SJCRH30 (cell line): ENCODE measurements around the gene EDEM1. TPM values are rescaled to one million over a fixed set of nuclear protein-coding genes. Genes with fewer than 3 reads are reported as not detected.

Experiments used
- DNase-seq, 2 experiments: peaks; one replicate each; pipeline ENCODE4 v3.0.0-alpha.2; 2015 to 2020
- H3K27ac ChIP-seq: fragments of 250-450 bp; sonication (Bioruptor Pico); 2 replicates; pipeline ENCODE4 v1.5.1; 2020; ENCODE audit warnings: mild to moderate bottlenecking, moderate library complexity
- H3K27me3 ChIP-seq: fragments of 250-450 bp; sonication (Bioruptor Pico); 2 replicates; pipeline ENCODE4 v1.5.1; 2020; ENCODE audit warnings: mild to moderate bottlenecking, moderate library complexity
- H3K36me3 ChIP-seq: fragments of 250-450 bp; sonication (Bioruptor Pico); 2 replicates; pipeline ENCODE4 v1.5.1; 2020; ENCODE audit warnings: mild to moderate bottlenecking, moderate library complexity
- H3K4me1 ChIP-seq: fragments of 250-450 bp; sonication (Bioruptor Pico); 2 replicates; pipeline ENCODE4 v1.5.1; 2020; ENCODE audit warnings: mild to moderate bottlenecking, moderate library complexity
- H3K4me3 ChIP-seq: fragments of 250-450 bp; sonication (Bioruptor Pico); 2 replicates; pipeline ENCODE4 v1.5.1; 2020; ENCODE audit warnings: mild to moderate bottlenecking, moderate library complexity
- H3K9me3 ChIP-seq: fragments of 250-450 bp; sonication (Bioruptor Pico); replicated peaks from 2 replicates; pipeline ENCODE4 v1.5.1; 2020; ENCODE audit warnings: mild to moderate bottlenecking, moderate library complexity
- total RNA-seq: library from RNA; depleted of rRNA; stranded (reverse); fragments of >200 nt; shearing (Covaris generic); gene quantifications from 2 replicates; pipeline ENCODE4 v1.2.3, GENCODE V29; 2014

Gene EDEM1
- total RNA-seq, 1 experiment from 2014 or later: 22.2 TPM

- no peaks in the 10 kb centered on the region; the same call in 1 of the 2 replicates for H3K4me1 ChIP-seq
- no peaks in the 10 kb centered on the region for H3K27me3 ChIP-seq
- no peak overlapping the region for H3K4me3 ChIP-seq
- H3K36me3 ChIP-seq: peaks cover 25% of the 10 kb centered on the region
- no peak for DNase-seq
- no peak overlapping the region for H3K27ac ChIP-seq
- H3K9me3 ChIP-seq: no peaks in the 10 kb centered on the region
Observed at GRCh38 chr3:5198986-5199731, 11.7 kb downstream of the EDEM1 start.

GRCh38 chr3:5201536-5201935, 14.0 kb downstream of the EDEM1 start:
- DNase-seq: no peak
- H3K36me3 ChIP-seq: peaks cover 34% of the 10 kb centered on the region
- H3K4me1 ChIP-seq: no peaks in the 10 kb centered on the region
- no peak overlapping the region for H3K27ac ChIP-seq
- no peaks in the 10 kb centered on the region for H3K27me3 ChIP-seq
- H3K9me3 ChIP-seq: no peaks in the 10 kb centered on the region
- no peak overlapping the region for H3K4me3 ChIP-seq

- Histone ChIP-seq H3K4me3 (no peak overlapping the region), H3K27ac (no peak overlapping the region), H3K36me3 (peaks cover 37% of the 10 kb centered on the region), H3K27me3 (no peaks in the 10 kb centered on the region), H3K9me3 (no peaks in the 10 kb centered on the region), H3K4me1 (no peaks in the 10 kb centered on the region)
- no peak for DNase-seq
Observed at GRCh38 chr3:5202222-5202621, 14.7 kb downstream of the EDEM1 start.

- DNase-seq: no peak
- no peaks in the 10 kb centered on the region for H3K9me3 ChIP-seq
- peaks cover 51% of the 10 kb centered on the region for H3K36me3 ChIP-seq
- no peaks in the 10 kb centered on the region for H3K27me3 ChIP-seq
- H3K27ac ChIP-seq: no peak overlapping the region
- H3K4me1 ChIP-seq: no peaks in the 10 kb centered on the region
- H3K4me3 ChIP-seq: no peak overlapping the region
Observed at GRCh38 chr3:5205165-5205941, 17.8 kb downstream of the EDEM1 start.

GRCh38 chr3:5210926-5211325, 23.4 kb downstream of the EDEM1 start:
- Histone ChIP-seq H3K36me3 (peaks cover 58% of the 10 kb centered on the region; the same call in 1 of the 2 replicates), H3K9me3 (no peaks in the 10 kb centered on the region), H3K27me3 (no peaks in the 10 kb centered on the region), H3K4me3 (no peak overlapping the region), H3K27ac (no peak overlapping the region), H3K4me1 (no peaks in the 10 kb centered on the region)
- DNase-seq: no peak

DNA sequence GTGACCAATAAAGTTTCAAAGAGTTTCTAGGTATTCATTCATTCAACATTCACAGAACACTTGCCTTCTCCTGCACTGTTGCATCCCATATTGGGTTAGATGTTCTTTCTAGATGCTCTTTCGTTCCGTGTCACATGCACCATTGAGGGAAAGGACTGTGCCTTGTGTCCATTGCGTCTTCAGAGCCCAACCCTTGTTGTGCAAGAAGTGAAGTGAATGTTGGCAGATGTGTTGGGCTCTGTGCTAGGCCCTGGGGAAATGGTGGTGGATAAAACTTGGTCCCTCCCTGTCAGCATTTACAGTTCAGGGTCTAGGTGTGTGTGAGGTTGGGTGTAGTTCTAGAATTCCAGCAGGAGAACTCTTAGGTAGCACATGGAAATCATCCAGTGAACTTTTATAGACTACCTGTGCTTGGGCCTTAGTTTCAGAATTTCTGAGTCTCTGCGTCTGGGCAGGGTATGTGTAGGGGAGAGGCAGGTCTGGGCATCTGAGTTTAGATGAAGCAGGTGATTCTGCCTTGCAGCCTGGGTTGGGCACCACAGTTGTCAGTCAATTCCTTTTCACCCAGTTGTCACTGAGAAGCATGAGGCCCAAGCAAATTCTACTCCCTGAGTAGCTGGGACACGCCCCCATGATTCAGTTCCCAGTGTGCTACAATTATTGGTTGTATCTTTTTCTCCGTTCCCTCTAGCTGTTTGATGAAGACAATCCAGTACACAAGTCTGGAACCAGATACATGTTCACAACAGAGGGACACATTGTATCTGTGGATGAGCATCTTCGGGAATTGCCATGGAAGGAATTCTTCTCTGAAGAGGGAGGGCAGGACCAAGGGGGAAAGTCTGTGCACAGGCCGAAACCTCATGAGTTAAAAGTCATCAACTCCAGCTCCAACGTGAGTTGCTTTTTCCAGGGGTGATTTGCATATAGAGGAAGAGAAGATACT, 25.4 kb downstream of the EDEM1 start:
- no peak for DNase-seq
- no peaks in the 10 kb centered on the region for H3K4me1 ChIP-seq
- H3K9me3 ChIP-seq: no peaks in the 10 kb centered on the region
- H3K27me3 ChIP-seq: no peaks in the 10 kb centered on the region
- H3K4me3 ChIP-seq: no peak overlapping the region
- no peak overlapping the region for H3K27ac ChIP-seq
- peaks cover 53% of the 10 kb centered on the region; the same call in 1 of the 2 replicates for H3K36me3 ChIP-seq

GRCh38 chr3:5213574-5213966, 26.1 kb downstream of the EDEM1 start:
- no peak overlapping the region for H3K27ac ChIP-seq
- H3K4me3 ChIP-seq: no peak overlapping the region
- no peaks in the 10 kb centered on the region for H3K27me3 ChIP-seq
- H3K36me3 ChIP-seq: peaks cover 49% of the 10 kb centered on the region; the same call in 1 of the 2 replicates
- H3K4me1 ChIP-seq: no peaks in the 10 kb centered on the region
- DNase-seq: no peak
- no peaks in the 10 kb centered on the region for H3K9me3 ChIP-seq

- H3K27ac ChIP-seq: no peak overlapping the region
- H3K27me3 ChIP-seq: no peaks in the 10 kb centered on the region
- DNase-seq: no peak
- H3K9me3 ChIP-seq: no peaks in the 10 kb centered on the region
- no peaks in the 10 kb centered on the region for H3K4me1 ChIP-seq
- no peak overlapping the region for H3K4me3 ChIP-seq
- peaks cover 43% of the 10 kb centered on the region; the same call in 1 of the 2 replicates for H3K36me3 ChIP-seq
Observed at GRCh38 chr3:5214352-5214751, 26.8 kb downstream of the EDEM1 start.

DNA sequence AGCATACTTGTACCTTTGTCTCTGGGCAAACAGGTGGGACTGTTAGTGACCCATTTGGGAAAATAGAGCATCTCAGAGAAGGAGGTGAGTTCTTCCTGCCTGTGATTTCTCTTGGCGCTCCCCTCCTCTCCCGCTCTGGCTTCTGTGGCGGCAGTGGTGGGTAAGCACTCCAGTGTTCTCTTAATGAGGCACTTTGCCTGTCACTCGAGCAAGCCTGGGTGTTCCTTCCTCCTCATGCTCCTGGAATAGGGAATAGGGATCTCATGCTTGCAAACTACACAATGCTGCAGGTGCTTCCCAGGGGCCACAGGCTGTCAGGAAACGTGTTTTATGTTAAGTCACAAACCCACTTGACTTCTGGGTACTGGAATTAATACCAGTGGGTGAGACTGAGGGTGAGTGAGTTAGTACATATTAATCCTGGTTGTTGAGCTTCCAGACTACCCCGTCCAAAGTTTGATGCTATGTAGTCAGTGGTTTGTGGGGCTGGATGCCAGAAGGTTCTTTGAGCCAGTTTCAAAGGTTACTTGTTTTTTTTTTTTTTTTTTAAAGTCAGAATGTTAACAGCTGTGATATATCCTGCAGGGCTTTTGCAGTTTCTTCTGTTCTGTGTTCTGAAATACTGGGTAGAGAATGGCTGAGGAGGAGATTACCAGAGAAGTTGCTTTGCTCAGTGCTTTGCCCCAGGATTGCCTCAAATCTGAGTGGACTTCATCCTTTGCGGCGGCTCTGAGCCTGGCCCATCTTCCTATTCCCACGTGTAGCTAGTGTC, 30.5 kb downstream of the EDEM1 start:
- Histone ChIP-seq H3K9me3 (no peaks in the 10 kb centered on the region), H3K4me3 (no peak overlapping the region), H3K27me3 (no peaks in the 10 kb centered on the region), H3K4me1 (no peaks in the 10 kb centered on the region), H3K36me3 (peaks cover 17% of the 10 kb centered on the region; the same call in 1 of the 2 replicates), H3K27ac (no peak overlapping the region)
- DNase-seq: no peak

- no peaks in the 10 kb centered on the region for H3K27me3 ChIP-seq
- no peak overlapping the region for H3K27ac ChIP-seq
- H3K9me3 ChIP-seq: no peaks in the 10 kb centered on the region
- H3K4me1 ChIP-seq: no peaks in the 10 kb centered on the region
- H3K4me3 ChIP-seq: no peak overlapping the region
- DNase-seq: no peak
- H3K36me3 ChIP-seq: peaks cover 14% of the 10 kb centered on the region; the same call in 1 of the 2 replicates
Observed at GRCh38 chr3:5218815-5219214, 31.3 kb downstream of the EDEM1 start.

DNA sequence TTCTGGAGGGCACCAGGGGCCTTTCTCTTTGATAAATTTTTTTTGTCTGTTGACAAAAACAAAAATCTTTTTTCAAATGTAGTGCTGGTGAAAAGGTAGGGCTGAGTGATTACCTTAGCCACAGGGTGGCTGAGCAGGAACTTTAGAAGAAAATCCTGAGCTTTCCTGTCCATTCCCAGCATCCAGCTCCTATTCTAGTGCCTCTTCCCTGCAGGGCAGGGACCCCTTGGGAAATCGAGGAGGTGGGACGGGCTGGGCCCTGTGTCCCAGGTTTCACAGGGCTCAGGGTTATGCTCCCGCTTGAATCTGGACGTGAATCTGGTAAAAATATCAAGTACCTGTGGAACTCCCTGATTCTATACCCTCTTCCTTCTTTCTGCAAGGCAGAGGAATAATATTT, 31.7 kb downstream of the EDEM1 start:
- DNase-seq: no peak
- Histone ChIP-seq H3K27ac (no peak overlapping the region), H3K4me1 (no peaks in the 10 kb centered on the region), H3K4me3 (no peak overlapping the region), H3K9me3 (no peaks in the 10 kb centered on the region), H3K36me3 (peaks cover 11% of the 10 kb centered on the region; the same call in 1 of the 2 replicates), H3K27me3 (no peaks in the 10 kb centered on the region)

DNA sequence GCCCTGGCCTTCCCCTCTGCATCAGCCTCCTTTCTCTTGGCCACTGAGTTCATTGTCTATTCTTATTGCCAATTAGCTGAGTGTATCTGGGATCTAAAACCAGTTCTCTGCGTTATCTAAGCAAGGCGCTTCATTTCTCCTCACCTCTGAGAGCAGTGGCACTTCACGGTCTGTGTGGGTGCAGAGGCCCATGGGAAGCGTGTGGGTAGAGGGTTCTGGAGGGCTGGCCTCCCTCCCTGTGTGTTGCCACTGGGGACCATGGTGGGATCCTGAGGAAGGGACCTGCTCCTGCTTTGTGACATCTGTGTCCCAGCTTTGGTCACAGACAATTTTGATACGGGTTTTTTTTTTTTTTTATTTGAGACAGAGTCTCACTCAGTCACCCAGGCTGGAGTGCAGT, 32.7 kb downstream of the EDEM1 start:
- no peak for DNase-seq
- H3K9me3 ChIP-seq: no peaks in the 10 kb centered on the region
- no peak overlapping the region for H3K4me3 ChIP-seq
- H3K36me3 ChIP-seq: peaks cover 8% of the 10 kb centered on the region; the same call in 1 of the 2 replicates
- no peak overlapping the region for H3K27ac ChIP-seq
- H3K4me1 ChIP-seq: no peaks in the 10 kb centered on the region
- H3K27me3 ChIP-seq: no peaks in the 10 kb centered on the region

GRCh38 chr3:5220667-5221431, 33.3 kb downstream of the EDEM1 start:
- peaks cover 4% of the 10 kb centered on the region; the same call in 1 of the 2 replicates for H3K36me3 ChIP-seq
- H3K4me1 ChIP-seq: no peaks in the 10 kb centered on the region
- no peak overlapping the region for H3K27ac ChIP-seq
- no peaks in the 10 kb centered on the region for H3K27me3 ChIP-seq
- H3K4me3 ChIP-seq: no peak overlapping the region
- DNase-seq: no peak
- no peaks in the 10 kb centered on the region for H3K9me3 ChIP-seq
